Measurements from ENCODE around the gene NDUFA11. TPM values are rescaled to one million over a fixed set of nuclear protein-coding genes. Genes with fewer than 3 reads are reported as not detected.

Gene NDUFA11
- total and polyA plus RNA-seq, 2 of the 13 experiments (the other 11 are each of a cell fraction or from before 2014, with no cell fraction given): 286 to 378 TPM

GRCh38 chr19:5880604-5881078 lies 22.9 kb downstream of the NDUFA11 start (continued):
- TF ChIP-seq ZNF609 (CRISPR knock-in tag; IDR thresholded peaks at IDR 0.05; ENCODE audit: borderline replicate concordance) (peak; percentile 66; the same call in 1 of the 2 replicates), ELF3 (CRISPR knock-in tag; IDR thresholded peaks at IDR 0.05) (peak; percentile 92), DRAP1 (CRISPR knock-in tag; IDR thresholded peaks at IDR 0.05) (no peak), ZNF496 (CRISPR knock-in tag; IDR thresholded peaks at IDR 0.05; ENCODE audit: insufficient replicate concordance) (no peak), ZBTB42 (CRISPR knock-in tag; IDR thresholded peaks at IDR 0.05) (peak; percentile 55; the same call in 1 of the 2 replicates), HNF4A (CRISPR knock-in tag; IDR thresholded peaks at IDR 0.05) (peak; percentile 77), ZNF792 (CRISPR knock-in tag; IDR thresholded peaks at IDR 0.05) (no peak; the same call in 1 of the 2 replicates), XRCC5 (optimal IDR thresholded peaks at IDR 0.05; ENCODE audit: low read length) (peak; percentile 54), MLXIP (CRISPR knock-in tag; IDR thresholded peaks at IDR 0.05; ENCODE audit: borderline replicate concordance) (no peak), MIER3 (CRISPR knock-in tag; IDR thresholded peaks at IDR 0.05; ENCODE audit: borderline replicate concordance) (peak; percentile 63; the same call in 1 of the 2 replicates), MTF2 (CRISPR knock-in tag; IDR thresholded peaks at IDR 0.05; ENCODE audit: borderline replicate concordance) (no peak), KDM5B (CRISPR knock-in tag; IDR thresholded peaks at IDR 0.05; ENCODE audit: borderline replicate concordance) (peak; percentile 57; the same call in 1 of the 2 replicates), ZNF839 (CRISPR knock-in tag; IDR thresholded peaks at IDR 0.05; ENCODE audit: borderline replicate concordance) (peak; percentile 51; the same call in 1 of the 2 replicates), ZNF790 (CRISPR knock-in tag; IDR thresholded peaks at IDR 0.05; ENCODE audit: borderline replicate concordance) (0 out of 2 replicates have a peak, but pooled peaks have one; percentile 10), FOXP1 (IDR thresholded peaks at IDR 0.05) (no peak), FOXP1 (CRISPR knock-in tag; IDR thresholded peaks at IDR 0.05) (peak; percentile 61; the same call in 1 of the 2 replicates), RXRB (CRISPR knock-in tag; IDR thresholded peaks at IDR 0.05; ENCODE audit: borderline replicate concordance) (peak; percentile 88), IRF2 (CRISPR knock-in tag; IDR thresholded peaks at IDR 0.05) (peak; percentile 51; the same call in 1 of the 2 replicates), CHD2 (IDR thresholded peaks at IDR 0.05; ENCODE audit: low read depth, low read length) (peak; percentile 13; the same call in 1 of the 2 replicates), HOXA5 (CRISPR knock-in tag; IDR thresholded peaks at IDR 0.05) (peak; percentile 90), BCL6 (CRISPR knock-in tag; IDR thresholded peaks at IDR 0.05) (peak; percentile 74)
- TF ChIP-seq, protein P1, sequence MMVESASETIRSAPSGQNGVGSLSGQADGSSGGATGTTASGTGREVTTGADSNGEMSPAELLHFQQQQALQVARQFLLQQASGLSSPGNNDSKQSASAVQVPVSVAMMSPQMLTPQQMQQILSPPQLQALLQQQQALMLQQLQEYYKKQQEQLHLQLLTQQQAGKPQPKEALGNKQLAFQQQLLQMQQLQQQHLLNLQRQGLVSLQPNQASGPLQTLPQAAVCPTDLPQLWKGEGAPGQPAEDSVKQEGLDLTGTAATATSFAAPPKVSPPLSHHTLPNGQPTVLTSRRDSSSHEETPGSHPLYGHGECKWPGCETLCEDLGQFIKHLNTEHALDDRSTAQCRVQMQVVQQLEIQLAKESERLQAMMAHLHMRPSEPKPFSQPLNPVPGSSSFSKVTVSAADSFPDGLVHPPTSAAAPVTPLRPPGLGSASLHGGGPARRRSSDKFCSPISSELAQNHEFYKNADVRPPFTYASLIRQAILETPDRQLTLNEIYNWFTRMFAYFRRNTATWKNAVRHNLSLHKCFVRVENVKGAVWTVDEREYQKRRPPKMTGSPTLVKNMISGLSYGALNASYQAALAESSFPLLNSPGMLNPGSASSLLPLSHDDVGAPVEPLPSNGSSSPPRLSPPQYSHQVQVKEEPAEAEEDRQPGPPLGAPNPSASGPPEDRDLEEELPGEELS (CRISPR knock-in tag; IDR thresholded peaks at IDR 0.05): peak; percentile 85
